ENCODE results near the gene CAPZB.

Gene CAPZB

GRCh38 chr1:19308509-19308907 lies 176.8 kb downstream of the CAPZB start:
- H4K20me1 ChIP-seq (ENCODE audit: insufficient read depth, low read length, poor library complexity, severe bottlenecking) = peaks cover 7% of the 10 kb centered on the region
- H3K9ac ChIP-seq (ENCODE audit: low read depth, low read length, poor library complexity, severe bottlenecking) = no peak overlapping the region
- H3K9me2 ChIP-seq (replicated peaks; ENCODE audit: low read depth, low read length) = no peaks in the 10 kb centered on the region
- no peak overlapping the region for H2AFZ ChIP-seq (ENCODE audit: low read length)
- peaks cover 24% of the 10 kb centered on the region; the same call in 1 of the 2 replicates for H3K36me3 ChIP-seq (ENCODE audit: insufficient read depth, low read length)
- H3K79me2 ChIP-seq (ENCODE audit: insufficient read depth, low read length) = peaks cover 44% of the 10 kb centered on the region
- H3K9me3 ChIP-seq (ENCODE audit: insufficient read depth, low read depth, low read length) = no peaks in the 10 kb centered on the region
- no peak for TF ChIP-seq EZH2phosphoT487 (IDR thresholded peaks at IDR 0.05; ENCODE audit: borderline replicate concordance)
- no peak for TF ChIP-seq CTCF (conservative IDR thresholded peaks at IDR 0.05; ENCODE audit: low read length)
- H3K4me3 ChIP-seq (ENCODE audit: low read length, poor library complexity, severe bottlenecking) = no peak overlapping the region
- no peaks in the 10 kb centered on the region for H3F3A ChIP-seq (ENCODE audit: low read depth)
- H3K4me1 ChIP-seq (ENCODE audit: insufficient read depth, low read length, poor library complexity, severe bottlenecking) = peaks cover 20% of the 10 kb centered on the region
- H3K27me3 ChIP-seq (ENCODE audit: insufficient read depth, low read length, poor library complexity, severe bottlenecking) = no peaks in the 10 kb centered on the region
- H3K4me2 ChIP-seq (ENCODE audit: low read depth, low read length, poor library complexity, severe bottlenecking) = peak overlapping the region; percentile 100

- Histone ChIP-seq H3F3A (ENCODE audit: low read depth) (no peaks in the 10 kb centered on the region), H3K9me2 (replicated peaks; ENCODE audit: low read depth, low read length) (no peaks in the 10 kb centered on the region), H3K79me2 (ENCODE audit: insufficient read depth, low read length) (peaks cover 38% of the 10 kb centered on the region), H3K4me3 (ENCODE audit: low read length, poor library complexity, severe bottlenecking) (no peak overlapping the region), H3K36me3 (ENCODE audit: insufficient read depth, low read length) (peaks cover 26% of the 10 kb centered on the region; the same call in 1 of the 2 replicates), H4K20me1 (ENCODE audit: insufficient read depth, low read length, poor library complexity, severe bottlenecking) (peaks cover 7% of the 10 kb centered on the region), H3K9ac (ENCODE audit: low read depth, low read length, poor library complexity, severe bottlenecking) (no peak overlapping the region), H3K4me2 (ENCODE audit: low read depth, low read length, poor library complexity, severe bottlenecking) (no peak overlapping the region), H3K9me3 (ENCODE audit: insufficient read depth, low read depth, low read length) (no peaks in the 10 kb centered on the region), H3K27me3 (ENCODE audit: insufficient read depth, low read length, poor library complexity, severe bottlenecking) (no peaks in the 10 kb centered on the region), H2AFZ (ENCODE audit: low read length) (no peak overlapping the region), H3K4me1 (ENCODE audit: insufficient read depth, low read length, poor library complexity, severe bottlenecking) (peaks cover 14% of the 10 kb centered on the region)
- TF ChIP-seq EZH2phosphoT487 (IDR thresholded peaks at IDR 0.05; ENCODE audit: borderline replicate concordance) (no peak), CTCF (conservative IDR thresholded peaks at IDR 0.05; ENCODE audit: low read length) (no peak)
These were observed 177.4 kb downstream of the CAPZB start for GRCh38 chr1:19307794-19308508.

- Histone ChIP-seq H3F3A (ENCODE audit: low read depth) (no peaks in the 10 kb centered on the region), H2AFZ (ENCODE audit: low read length) (no peak overlapping the region), H3K9ac (ENCODE audit: low read depth, low read length, poor library complexity, severe bottlenecking) (no peak overlapping the region), H3K9me2 (replicated peaks; ENCODE audit: low read depth, low read length) (no peaks in the 10 kb centered on the region), H3K4me3 (ENCODE audit: low read length, poor library complexity, severe bottlenecking) (no peak overlapping the region), H3K9me3 (ENCODE audit: insufficient read depth, low read depth, low read length) (no peaks in the 10 kb centered on the region), H3K27me3 (ENCODE audit: insufficient read depth, low read length, poor library complexity, severe bottlenecking) (no peaks in the 10 kb centered on the region), H3K4me2 (ENCODE audit: low read depth, low read length, poor library complexity, severe bottlenecking) (no peak overlapping the region), H4K20me1 (ENCODE audit: insufficient read depth, low read length, poor library complexity, severe bottlenecking) (peaks cover 7% of the 10 kb centered on the region), H3K79me2 (ENCODE audit: insufficient read depth, low read length) (peaks cover 29% of the 10 kb centered on the region), H3K36me3 (ENCODE audit: insufficient read depth, low read length) (peaks cover 26% of the 10 kb centered on the region; the same call in 1 of the 2 replicates), H3K4me1 (ENCODE audit: insufficient read depth, low read length, poor library complexity, severe bottlenecking) (peaks cover 10% of the 10 kb centered on the region)
- no peak for TF ChIP-seq EZH2phosphoT487 (IDR thresholded peaks at IDR 0.05; ENCODE audit: borderline replicate concordance)
- TF ChIP-seq CTCF (conservative IDR thresholded peaks at IDR 0.05; ENCODE audit: low read length) = no peak
These were observed 178.4 kb downstream of the CAPZB start for GRCh38 chr1:19306941-19307340.

Data from Loucy (cell line).